ENCODE measurements around the gene CFAP46. TPM values are rescaled to one million over a fixed set of nuclear protein-coding genes. Genes with fewer than 3 reads are reported as not detected.

The CFAP46 gene
- total RNA-seq, 4 donors from 2014 or later: under 0.01 to 1.3 (median 0.28) TPM

- Histone ChIP-seq H3K9me3 (peaks cover 0 to 23% (median 22%) of the 10 kb centered on the region in 4 donors), H3K27ac (replicated peaks in 1 of 4) (no peak overlapping the region), H3K4me3 (no peak overlapping the region), H3K36me3 (no peaks in the 10 kb centered on the region), H3K4me1 (peaks cover 0 to 12% (median 4%) of the 10 kb centered on the region in 4 donors), H3K27me3 (peaks cover 0 to 73% (median 10%) of the 10 kb centered on the region in 4 donors)
- 90% methylated on average over 13 of the region's 13 CpGs for WGBS
- TF ChIP-seq EP300 (IDR thresholded peaks at IDR 0.05) (no peak), POLR2AphosphoS5 (IDR thresholded peaks at IDR 0.05) (no peak), CTCF (IDR thresholded peaks at IDR 0.05) (no peak), POLR2A (IDR thresholded peaks at IDR 0.05; ENCODE audit: low read depth) (no peak)
- intact Hi-C loops (cut with DNase I): loop anchor here (5.0 kb wide), 1 partner anchor 478 kb away; no protein-coding TSS in a partner anchor
- DNase-seq (ENCODE audit: extremely low spot score): no peak
Measured at GRCh38 chr10:132839061-132839460, 103.3 kb downstream of the CFAP46 start.

- intact Hi-C loops (cut with DNase I): loop anchor here (5.0 kb wide), 1 partner anchor 479 kb away; no protein-coding TSS in a partner anchor
- WGBS: 82% methylated on average over 17 of the region's 21 CpGs
- peaks cover 0 to 23% (median 22%) of the 10 kb centered on the region in 4 donors for H3K9me3 ChIP-seq
- TF ChIP-seq POLR2A (IDR thresholded peaks at IDR 0.05; ENCODE audit: low read depth): no peak
- TF ChIP-seq CTCF (IDR thresholded peaks at IDR 0.05): no peak
- no peak for TF ChIP-seq EP300 (IDR thresholded peaks at IDR 0.05)
- no peak for TF ChIP-seq POLR2AphosphoS5 (IDR thresholded peaks at IDR 0.05)
- H3K27ac ChIP-seq (replicated peaks in 1 of 4): no peak overlapping the region
- H3K4me1 ChIP-seq: peaks cover 0 to 12% (median 4%) of the 10 kb centered on the region in 4 donors
- H3K27me3 ChIP-seq: peaks cover 0 to 76% (median 14%) of the 10 kb centered on the region in 4 donors
- H3K36me3 ChIP-seq: no peaks in the 10 kb centered on the region
- DNase-seq (ENCODE audit: extremely low spot score): no peak
- no peak overlapping the region for H3K4me3 ChIP-seq
Measured at GRCh38 chr10:132838346-132838970, 103.9 kb downstream of the CFAP46 start.

GRCh38 chr10:132837905-132838304, 104.5 kb downstream of the CFAP46 start:
- WGBS: 88% methylated on average over 18 of the region's 21 CpGs
- TF ChIP-seq POLR2AphosphoS5 (IDR thresholded peaks at IDR 0.05) (no peak), EP300 (IDR thresholded peaks at IDR 0.05) (no peak), CTCF (IDR thresholded peaks at IDR 0.05) (no peak), POLR2A (IDR thresholded peaks at IDR 0.05; ENCODE audit: low read depth) (no peak)
- intact Hi-C loops (cut with DNase I): loop anchor here (2.0 to 5.0 kb wide), 2 partner anchors 287 to 479 kb away; no protein-coding TSS in a partner anchor

GRCh38 chr10:132836832-132837540, 105.4 kb downstream of the CFAP46 start:
- 46% methylated on average over 33 of the region's 34 CpGs for WGBS

More at GRCh38 chr10:132837905-132838304, 104.5 kb downstream of the CFAP46 start:
- H3K27me3 ChIP-seq: peaks cover 0 to 76% (median 14%) of the 10 kb centered on the region in 4 donors
- no peak for DNase-seq (ENCODE audit: extremely low spot score)
- H3K4me1 ChIP-seq: peaks cover 0 to 12% (median 4%) of the 10 kb centered on the region in 4 donors
- H3K27ac ChIP-seq (replicated peaks in 1 of 4): no peak overlapping the region
- peaks cover 0 to 18% (median 17%) of the 10 kb centered on the region in 4 donors for H3K9me3 ChIP-seq
- H3K4me3 ChIP-seq: no peak overlapping the region
- no peaks in the 10 kb centered on the region for H3K36me3 ChIP-seq

More at GRCh38 chr10:132836832-132837540, 105.4 kb downstream of the CFAP46 start:
- H3K27me3 ChIP-seq: peaks cover 0 to 76% (median 14%) of the 10 kb centered on the region in 4 donors
- H3K4me1 ChIP-seq: peaks cover 0 to 12% (median 4%) of the 10 kb centered on the region in 4 donors
- peaks cover 0 to 9% (median 8%) of the 10 kb centered on the region in 4 donors for H3K9me3 ChIP-seq
- DNase-seq (ENCODE audit: extremely low spot score): no peak
- no peaks in the 10 kb centered on the region for H3K36me3 ChIP-seq
- no peak overlapping the region for H3K4me3 ChIP-seq
- intact Hi-C loops (cut with DNase I): loop anchor here (2.0 to 5.0 kb wide), 2 partner anchors 288 to 480 kb away; no protein-coding TSS in a partner anchor
- no peak overlapping the region for H3K27ac ChIP-seq (replicated peaks in 1 of 4)
- TF ChIP-seq POLR2A (IDR thresholded peaks at IDR 0.05; ENCODE audit: low read depth) (no peak), POLR2AphosphoS5 (IDR thresholded peaks at IDR 0.05) (no peak), CTCF (IDR thresholded peaks at IDR 0.05) (peak; percentile 84 to 97 (median 94))
